WERI-Rb-1 (cell line): ENCODE data around the gene ESYT1.

Experiments
- DNase-seq: peaks from one replicate; pipeline ENCODE4 v3.0.0-alpha.2; 2020
- H3K27ac ChIP-seq: fragments of 250-450 bp; sonication (Bioruptor Pico); 2 replicates; pipeline ENCODE4 v1.5.1; 2020; ENCODE audit warnings: mild to moderate bottlenecking, moderate library complexity
- H3K27me3 ChIP-seq: fragments of 250-450 bp; sonication (Bioruptor Pico); 2 replicates; pipeline ENCODE4 v1.5.1; 2021; ENCODE audit warnings: mild to moderate bottlenecking, low read depth, moderate library complexity; ENCODE audit not compliant: insufficient read depth, severe bottlenecking
- H3K36me3 ChIP-seq: fragments of 250-450 bp; sonication (Bioruptor Pico); 2 replicates; pipeline ENCODE4 v1.5.1; 2020; ENCODE audit warnings: mild to moderate bottlenecking, moderate library complexity
- H3K4me3 ChIP-seq: 2 replicates; pipeline ENCODE4 v1.5.1; 2011; ENCODE audit warnings: low read depth, mild to moderate bottlenecking, control low read depth, low read length
- H3K9me3 ChIP-seq: fragments of 250-450 bp; sonication (Bioruptor Pico); 2 replicates; pipeline ENCODE4 v1.5.1; 2021; ENCODE audit warnings: mild to moderate bottlenecking, moderate library complexity; ENCODE audit not compliant: severe bottlenecking
- TF ChIP-seq, protein P1 (sequence below): IDR thresholded peaks from 2 replicates; pipeline ENCODE4 v1.5.1; 2011; ENCODE audit warnings: low read depth, mild to moderate bottlenecking, control low read depth, inconsistent platforms, low read length

Gene ESYT1

DNA sequence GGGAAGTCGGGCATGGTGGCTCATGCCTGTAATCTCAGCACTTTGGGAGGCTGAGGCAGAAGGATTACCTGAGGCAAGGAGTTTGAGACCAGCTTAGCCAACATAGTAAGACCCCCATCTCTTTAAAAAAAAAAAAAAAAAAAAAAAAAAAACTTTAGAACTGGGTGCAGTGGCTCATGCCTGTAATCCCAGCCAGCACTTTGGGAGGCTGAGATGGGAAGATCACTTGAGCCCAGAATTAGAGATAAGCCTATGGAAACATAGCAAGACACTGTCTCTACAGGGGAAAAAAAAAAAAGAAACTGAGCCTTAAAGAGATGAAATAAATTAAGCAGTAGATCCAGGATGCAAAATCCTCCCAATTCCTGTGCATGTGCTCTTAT lies 25.4 kb upstream of the ESYT1 start:
- Histone ChIP-seq H3K27me3 (no peaks in the 10 kb centered on the region), H3K36me3 (peaks cover 30% of the 10 kb centered on the region), H3K9me3 (no peaks in the 10 kb centered on the region), H3K4me3 (no peak overlapping the region), H3K27ac (no peak overlapping the region)
- no peak for DNase-seq
- TF ChIP-seq, protein P1, sequence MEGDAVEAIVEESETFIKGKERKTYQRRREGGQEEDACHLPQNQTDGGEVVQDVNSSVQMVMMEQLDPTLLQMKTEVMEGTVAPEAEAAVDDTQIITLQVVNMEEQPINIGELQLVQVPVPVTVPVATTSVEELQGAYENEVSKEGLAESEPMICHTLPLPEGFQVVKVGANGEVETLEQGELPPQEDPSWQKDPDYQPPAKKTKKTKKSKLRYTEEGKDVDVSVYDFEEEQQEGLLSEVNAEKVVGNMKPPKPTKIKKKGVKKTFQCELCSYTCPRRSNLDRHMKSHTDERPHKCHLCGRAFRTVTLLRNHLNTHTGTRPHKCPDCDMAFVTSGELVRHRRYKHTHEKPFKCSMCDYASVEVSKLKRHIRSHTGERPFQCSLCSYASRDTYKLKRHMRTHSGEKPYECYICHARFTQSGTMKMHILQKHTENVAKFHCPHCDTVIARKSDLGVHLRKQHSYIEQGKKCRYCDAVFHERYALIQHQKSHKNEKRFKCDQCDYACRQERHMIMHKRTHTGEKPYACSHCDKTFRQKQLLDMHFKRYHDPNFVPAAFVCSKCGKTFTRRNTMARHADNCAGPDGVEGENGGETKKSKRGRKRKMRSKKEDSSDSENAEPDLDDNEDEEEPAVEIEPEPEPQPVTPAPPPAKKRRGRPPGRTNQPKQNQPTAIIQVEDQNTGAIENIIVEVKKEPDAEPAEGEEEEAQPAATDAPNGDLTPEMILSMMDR = no peak

DNA sequence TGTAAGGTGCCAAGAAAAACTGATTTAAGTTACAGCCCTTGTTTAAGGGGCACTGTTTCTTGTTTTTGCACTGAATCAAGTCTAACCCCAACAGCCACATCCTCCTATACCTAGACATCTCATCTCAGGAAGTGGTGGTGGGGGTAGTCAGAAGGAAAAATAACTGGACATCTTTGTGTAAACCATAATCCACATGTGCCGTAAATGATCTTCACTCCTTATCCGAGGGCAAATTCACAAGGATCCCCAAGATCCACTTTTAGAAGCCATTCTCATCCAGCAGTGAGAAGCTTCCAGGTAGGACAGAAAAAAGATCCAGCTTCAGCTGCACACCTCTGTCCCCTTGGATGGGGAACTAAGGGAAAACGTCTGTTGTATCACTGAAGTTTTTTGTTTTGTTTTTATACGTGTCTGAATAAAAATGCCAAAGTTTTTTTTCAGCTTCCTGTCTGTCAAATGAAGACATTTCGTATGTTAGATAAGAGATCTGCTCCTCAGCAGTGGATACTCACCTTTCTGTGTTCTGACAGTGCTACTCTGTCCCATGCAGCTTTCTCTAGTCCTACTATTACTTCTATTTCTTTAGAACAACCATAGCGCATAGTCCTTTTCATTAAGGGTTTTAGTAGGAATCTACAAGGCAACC lies 24.9 kb upstream of the ESYT1 start:
- DNase-seq = no peak
- H3K4me3 ChIP-seq = peak overlapping the region; percentile 70
- no peaks in the 10 kb centered on the region for H3K9me3 ChIP-seq
- TF ChIP-seq, protein P1 = no peak
- peaks cover 35% of the 10 kb centered on the region for H3K36me3 ChIP-seq
- no peaks in the 10 kb centered on the region for H3K27me3 ChIP-seq
- H3K27ac ChIP-seq = peak overlapping the region; percentile 73

DNA sequence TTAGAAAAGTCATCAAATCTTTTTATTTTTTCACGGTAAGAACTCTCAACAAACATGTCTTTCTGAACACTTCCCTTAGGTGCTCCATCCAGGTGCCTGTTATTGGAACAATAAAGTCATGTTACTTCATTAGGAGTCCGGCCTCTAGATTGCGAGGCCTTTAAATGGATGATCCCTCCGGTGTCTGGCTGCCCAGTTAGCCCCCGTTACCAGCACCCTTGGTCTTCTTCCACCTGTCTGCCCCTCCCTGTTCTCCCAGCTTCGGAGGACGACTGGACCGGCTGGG lies 24.3 kb upstream of the ESYT1 start:
- Histone ChIP-seq H3K36me3 (peaks cover 41% of the 10 kb centered on the region), H3K9me3 (no peaks in the 10 kb centered on the region), H3K27ac (peak overlapping the region; percentile 73), H3K4me3 (peak overlapping the region; percentile 70), H3K27me3 (no peaks in the 10 kb centered on the region)
- TF ChIP-seq, protein P1 = no peak
- DNase-seq = no peak

DNA sequence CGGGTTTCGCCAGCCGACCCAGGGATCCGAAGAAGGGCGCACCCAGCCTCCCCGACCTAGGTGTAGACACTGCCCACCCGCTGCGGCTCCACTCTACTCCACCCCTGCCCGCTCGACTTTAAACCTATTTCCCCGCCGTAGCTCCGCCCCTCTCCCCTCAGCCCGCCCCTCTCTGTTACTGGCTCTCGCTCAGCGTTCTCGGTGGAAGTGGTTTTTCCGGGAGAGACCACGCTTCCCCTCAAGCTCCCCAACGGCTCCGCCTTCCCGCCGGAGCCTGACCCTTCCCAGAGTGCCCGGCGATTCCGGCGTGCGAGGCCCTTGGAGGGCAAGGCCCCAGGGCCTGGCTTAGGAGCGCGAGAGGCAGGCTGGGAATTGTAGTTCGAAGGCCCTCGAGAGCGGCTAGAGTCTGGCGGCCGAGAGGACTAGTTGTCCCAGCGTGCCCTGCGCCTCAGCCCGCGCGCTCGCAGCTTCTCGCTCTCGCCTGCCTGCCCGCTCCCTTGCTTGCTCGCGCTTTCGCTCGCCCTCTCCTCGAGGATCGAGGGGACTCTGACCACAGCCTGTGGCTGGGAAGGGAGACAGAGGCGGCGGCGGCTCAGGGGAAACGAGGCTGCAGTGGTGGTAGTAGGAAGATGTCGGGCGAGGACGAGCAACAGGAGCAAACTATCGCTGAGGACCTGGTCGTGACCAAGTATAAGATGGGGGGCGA lies 23.8 kb upstream of the ESYT1 start, which contains the start of gene PA2G4:
Gene PA2G4 (plus strand): TSS at position 451 of the 706 bp plus-strand sequence. CDS start 179 bp downstream, at position 630.
- peak within 1 kb of the TSS; percentile 93 for H3K27ac ChIP-seq
- TF ChIP-seq, protein P1 = no peak
- DNase-seq = peak; percentile 99
- no peaks in the 10 kb centered on the region for H3K27me3 ChIP-seq
- H3K9me3 ChIP-seq = no peaks in the 10 kb centered on the region
- H3K4me3 ChIP-seq = peak within 1 kb of the TSS; percentile 70
- peaks cover 45% of the 10 kb centered on the region for H3K36me3 ChIP-seq

DNA sequence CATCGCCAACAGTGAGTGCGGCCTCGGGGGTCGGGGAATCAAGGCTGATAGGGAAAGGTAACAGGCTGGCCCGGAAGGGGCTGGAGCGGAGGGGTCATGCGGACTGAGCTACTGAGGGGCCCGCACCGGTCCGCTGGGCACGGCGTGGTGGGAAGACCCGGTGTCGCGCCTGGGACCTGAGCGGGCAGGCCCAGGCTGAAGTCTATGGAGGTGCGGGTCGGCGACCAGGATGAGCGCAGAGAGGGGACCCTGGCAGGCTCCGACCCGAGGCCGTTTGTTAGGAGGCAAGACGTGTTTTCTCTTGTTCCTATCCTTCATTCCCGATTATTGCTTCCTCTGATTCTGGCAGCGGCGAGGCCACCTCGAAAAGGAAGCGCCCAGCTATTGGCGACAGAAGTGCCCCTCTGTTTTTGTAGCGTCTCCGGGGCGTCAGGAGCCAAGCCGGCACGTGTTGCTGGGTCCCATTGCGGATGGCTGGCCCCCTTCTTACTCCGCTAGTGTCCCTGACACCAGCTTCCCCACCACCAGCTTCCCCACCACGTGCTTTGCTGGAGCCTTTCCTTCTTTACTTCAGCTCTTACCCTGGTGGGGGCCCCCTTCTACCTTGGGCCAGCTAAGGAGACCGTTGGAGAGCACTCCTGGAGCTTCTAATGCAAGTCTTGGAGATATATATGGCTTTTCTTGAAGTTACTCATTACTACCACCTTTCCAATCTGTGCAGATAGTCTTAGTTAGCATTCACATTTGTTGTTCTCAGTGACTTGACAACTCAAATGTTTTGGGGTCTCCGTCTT lies 23.1 kb upstream of the ESYT1 start:
- Histone ChIP-seq H3K4me3 (peak overlapping the region; percentile 70), H3K27ac (peak overlapping the region; percentile 93), H3K9me3 (no peaks in the 10 kb centered on the region), H3K27me3 (no peaks in the 10 kb centered on the region), H3K36me3 (peaks cover 53% of the 10 kb centered on the region)
- TF ChIP-seq, protein P1 = no peak
- DNase-seq = no peak
